H1 (cell line): Measurements from ENCODE around the gene PRPF6. TPM values are rescaled to one million over a fixed set of nuclear protein-coding genes. Genes with fewer than 3 reads are reported as not detected.

Experiments used
- CTCF ChIA-PET: fragments of 300-600 bp; sonication (Branson Sonifier 250); formaldehyde crosslinking; loops from one replicate; lab custom pipeline; 2021; ENCODE audit not compliant: partially characterized antibody; lab: Charles Lee
- POLR2A ChIA-PET: fragments of 300-600 bp; sonication (Branson Sonifier 250); formaldehyde crosslinking; loops from one replicate; lab custom pipeline; 2021; ENCODE audit warnings: inconsistent platforms; ENCODE audit not compliant: partially characterized antibody; lab: Charles Lee
- DNase-seq, 2 experiments: peaks; one replicate each; pipeline versions ENCODE4 v3.0.0 to v3.0.0-alpha.2; 2010 to 2022; ENCODE audit warnings: low spot score in 2 of 2, low read depth in 1 of 2, mixed read lengths in 1 of 2
- FAIRE-seq: peaks from 2 replicates; lab custom pipeline; 2011; peaks lifted over from hg19 to GRCh38; lab: Jason Lieb, UNC
- H2AFZ ChIP-seq: 2 replicates; pipeline ENCODE4 v1.8.1; 2012; ENCODE audit warnings: low read length, inconsistent platforms
- H2AK5ac ChIP-seq: 2 replicates; pipeline ENCODE4 v1.6.1; 2013; ENCODE audit warnings: low read depth, low read length
- H2BK120ac ChIP-seq: replicated peaks from 2 replicates; pipeline ENCODE3; 2013; ENCODE audit warnings: low read depth, low read length, inconsistent platforms
- H2BK12ac ChIP-seq: 2 replicates; pipeline ENCODE4 v1.6.1; 2013; ENCODE audit warnings: low read depth, low read length
- H2BK15ac ChIP-seq: 2 replicates; pipeline ENCODE4 v1.6.1; 2013; ENCODE audit warnings: low read length
- H2BK20ac ChIP-seq: 2 replicates; pipeline ENCODE4 v1.6.1; 2013; ENCODE audit warnings: low read length
- H2BK5ac ChIP-seq: 2 replicates; pipeline ENCODE4 v1.6.1; 2013; ENCODE audit warnings: low read depth, low read length
- H3K14ac ChIP-seq: 2 replicates; pipeline ENCODE4 v1.6.1; 2013; ENCODE audit warnings: inconsistent platforms; ENCODE audit not compliant: insufficient read length
- H3K18ac ChIP-seq: 2 replicates; pipeline ENCODE4 v1.6.1; 2013; ENCODE audit warnings: low read length; ENCODE audit errors: extremely low read depth
- H3K23ac ChIP-seq: 2 replicates; pipeline ENCODE4 v1.6.1; 2013; ENCODE audit warnings: inconsistent platforms; ENCODE audit not compliant: insufficient read length
- H3K23me2 ChIP-seq: 2 replicates; pipeline ENCODE4 v1.6.1; 2013; ENCODE audit warnings: low read depth, low read length
- H3K27ac ChIP-seq: 2 replicates; pipeline ENCODE4 v1.6.1; 2011; ENCODE audit warnings: low read depth, low read length, inconsistent platforms
- H3K27me3 ChIP-seq, 4 experiments: replicated peaks in 1 of 4; 1 replicate in 1 of 4; 2 replicates in 3 of 4; pipeline versions ENCODE4 v1.6.1 to v1.8.1; 2011 to 2013; ENCODE audit warnings: low read length in 3 of 4, mild to moderate bottlenecking in 3 of 4, inconsistent platforms in 2 of 4, mixed read lengths in 2 of 4, moderate library complexity in 1 of 4; ENCODE audit not compliant: control insufficient read depth in 3 of 4, insufficient read depth in 3 of 4; ENCODE audit errors: extremely low read depth in 1 of 4
- H3K36me3 ChIP-seq, 4 experiments: 2 replicates each; pipeline versions ENCODE4 v1.6.1 to v1.8.1; 2011 to 2013; ENCODE audit warnings: mild to moderate bottlenecking in 4 of 4, low read length in 3 of 4, moderate library complexity in 2 of 4, control low read depth in 1 of 4, inconsistent platforms in 1 of 4; ENCODE audit not compliant: insufficient read depth in 4 of 4, control insufficient read depth in 2 of 4
- H3K4ac ChIP-seq: replicated peaks from 2 replicates; pipeline ENCODE3; 2013; ENCODE audit warnings: low read length, low read depth, mixed read lengths, inconsistent platforms; ENCODE audit not compliant: insufficient read length
- H3K4me1 ChIP-seq, 4 experiments: replicated peaks in 1 of 4; 1 replicate in 1 of 4; 2 replicates in 3 of 4; pipeline versions ENCODE4 v1.6.1 to v1.8.1; 2011 to 2013; ENCODE audit warnings: low read length in 3 of 4, inconsistent platforms in 2 of 4, mixed read lengths in 1 of 4; ENCODE audit not compliant: insufficient read depth in 4 of 4, control insufficient read depth in 3 of 4
- H3K4me2 ChIP-seq, 2 experiments: 2 replicates each; pipeline versions ENCODE4 v1.6.1 to v1.8.1; 2011 to 2013; ENCODE audit warnings: low read depth in 2 of 2, low read length in 2 of 2, control low read depth in 1 of 2, inconsistent platforms in 1 of 2, mild to moderate bottlenecking in 1 of 2; ENCODE audit not compliant: insufficient read depth in 1 of 2
- H3K4me3 ChIP-seq, 4 experiments: fragments of 200-600, 300-600 bp in 1 of 4; sonication (generic), shearing (Covaris generic), sonication (Bioruptor Twin) in 1 of 4; 2 replicates each; pipeline versions ENCODE4 v1.5.1 to v1.8.1; 2011 to 2016; ENCODE audit warnings: low read length in 4 of 4, low read depth in 3 of 4, control low read depth in 2 of 4, inconsistent platforms in 2 of 4, mild to moderate bottlenecking in 2 of 4, mixed read lengths in 1 of 4, moderate library complexity in 1 of 4; ENCODE audit not compliant: insufficient read depth in 2 of 4; ENCODE audit errors: extremely low read depth in 1 of 4
- H3K56ac ChIP-seq: replicated peaks from 2 replicates; pipeline ENCODE3; 2013; ENCODE audit warnings: low read depth, mild to moderate bottlenecking, mixed read lengths, low read length, inconsistent platforms; ENCODE audit not compliant: insufficient read length
- H3K79me1 ChIP-seq: 2 replicates; pipeline ENCODE4 v1.6.1; 2013; ENCODE audit warnings: low read depth, low read length, control low read depth
- H3K79me2 ChIP-seq, 2 experiments: 2 replicates each; pipeline versions ENCODE4 v1.6.1 to v1.8.1; 2012 to 2013; ENCODE audit warnings: low read length in 2 of 2, mild to moderate bottlenecking in 2 of 2, inconsistent platforms in 1 of 2; ENCODE audit not compliant: insufficient read depth in 2 of 2, control insufficient read depth in 1 of 2
- H3K9ac ChIP-seq, 4 experiments: replicated peaks in 1 of 4; 1 replicate in 1 of 4; 2 replicates in 3 of 4; pipeline versions ENCODE4 v1.6.1 to v1.8.1; 2011 to 2013; ENCODE audit warnings: low read depth in 3 of 4, low read length in 3 of 4, control low read depth in 2 of 4, mild to moderate bottlenecking in 2 of 4, moderate library complexity in 2 of 4, inconsistent platforms in 1 of 4; ENCODE audit errors: extremely low read depth in 1 of 4
- H3K9me3 ChIP-seq, 2 experiments: 2 replicates each; pipeline versions ENCODE4 v1.6.1 to v1.8.1; 2012 to 2013; ENCODE audit warnings: mild to moderate bottlenecking in 2 of 2, moderate library complexity in 2 of 2, control low read depth in 1 of 2, inconsistent platforms in 1 of 2, low read depth in 1 of 2, low read length in 1 of 2, mixed read lengths in 1 of 2; ENCODE audit not compliant: insufficient read depth in 2 of 2
- H4K20me1 ChIP-seq, 2 experiments: replicated peaks in 1 of 2; 2 replicates each; pipeline versions ENCODE3 to v1.8.1; 2011 to 2013; ENCODE audit warnings: inconsistent platforms in 2 of 2, low read length in 2 of 2, mild to moderate bottlenecking in 1 of 2; ENCODE audit not compliant: insufficient read depth in 2 of 2, control insufficient read depth in 1 of 2
- H4K5ac ChIP-seq: 2 replicates; pipeline ENCODE4 v1.6.1; 2013; ENCODE audit warnings: low read length, low read depth, mixed read lengths, inconsistent platforms; ENCODE audit not compliant: insufficient read length
- H4K8ac ChIP-seq: 2 replicates; pipeline ENCODE4 v1.8.0; 2013; ENCODE audit warnings: mild to moderate bottlenecking, moderate library complexity, low read length, inconsistent platforms; ENCODE audit not compliant: insufficient read depth; ENCODE audit errors: extremely low read depth
- H4K91ac ChIP-seq: replicated peaks from 2 replicates; pipeline ENCODE3; 2013; ENCODE audit warnings: low read length, mixed read lengths, inconsistent platforms; ENCODE audit not compliant: insufficient read length
- BACH1 ChIP-seq: IDR thresholded peaks from 2 replicates; pipeline ENCODE4 v1.6.1; 2012; ENCODE audit warnings: low read length, improper control_type of control experiment
- CEBPB ChIP-seq: IDR thresholded peaks from 2 replicates; pipeline ENCODE4 v1.6.1; 2012; ENCODE audit warnings: low read depth, low read length
- CTCF ChIP-seq, 3 experiments: IDR thresholded peaks; 1 replicate in 2 of 3; 2 replicates in 1 of 3; pipeline versions ENCODE4 v1.5.1 to v1.6.1; 2011; ENCODE audit warnings: low read length in 3 of 3, mild to moderate bottlenecking in 3 of 3, inconsistent platforms in 2 of 3, low read depth in 1 of 3, moderate library complexity in 1 of 3; ENCODE audit not compliant: insufficient read depth in 1 of 3; ENCODE audit errors: control extremely low read depth in 1 of 3
- EGR1 ChIP-seq: IDR thresholded peaks from 2 replicates; pipeline ENCODE4 v1.6.1; 2011; ENCODE audit warnings: low read depth, low read length, borderline replicate concordance
- HDAC2 ChIP-seq, 2 experiments: fragments of 300-600 bp in 1 of 2; sonication (generic) in 1 of 2; IDR thresholded peaks; 2 replicates each; pipeline ENCODE4 v1.6.1; 2011 to 2012; ENCODE audit warnings: low read depth in 2 of 2, low read length in 2 of 2, mild to moderate bottlenecking in 2 of 2, moderate library complexity in 2 of 2, borderline replicate concordance in 1 of 2, inconsistent platforms in 1 of 2
- RNF2 ChIP-seq: fragments of 200-900, 300-1000 bp; sonication (generic); IDR thresholded peaks from 2 replicates; pipeline ENCODE4 v1.7.1; 2016; ENCODE audit warnings: borderline replicate concordance, low read depth, mild to moderate bottlenecking, antibody characterized with exemption, low read length; ENCODE audit not compliant: poor library complexity, severe bottlenecking; ENCODE audit errors: missing control alignments
- SAP30 ChIP-seq: fragments of 300-600 bp; sonication (generic); IDR thresholded peaks from 2 replicates; pipeline ENCODE4 v1.7.1; 2012; ENCODE audit warnings: low read length, moderate library complexity, mild to moderate bottlenecking, inconsistent platforms; ENCODE audit not compliant: insufficient read depth, insufficient replicate concordance
- SP4 ChIP-seq: IDR thresholded peaks from 2 replicates; pipeline ENCODE4 v1.6.1; 2012; ENCODE audit warnings: low read length, inconsistent platforms
- SUZ12 ChIP-seq: fragments of 200-600 bp; sonication (generic); IDR thresholded peaks from 2 replicates; pipeline ENCODE4 v1.6.1; 2012; ENCODE audit warnings: mild to moderate bottlenecking, inconsistent platforms, low read length, moderate library complexity, mixed read lengths
- WGBS, 2 experiments: shearing (Covaris generic) in 1 of 2; methylation state at CpG; one replicate each; pipeline versions ENCODE4 v1.1.6 to v1.1.7; 2013 to 2015; ENCODE audit warnings: low lambda C conversion rate in 2 of 2, mixed read lengths in 2 of 2, inconsistent platforms in 1 of 2, low coverage in 1 of 2, missing lambda C conversion rate in 1 of 2; ENCODE audit not compliant: insufficient replicate concordance in 2 of 2, insufficient coverage in 1 of 2, insufficient read length in 1 of 2; ENCODE audit errors: extremely low coverage in 1 of 2, missing lambda C conversion rate in 1 of 2; 5-methylcytosine and 5-hydroxymethylcytosine counted together
- polyA plus RNA-seq, 7 experiments: library from polyadenylated mRNA; depleted of rRNA in 3 of 7; stranded (reverse) in 5 of 7; unstranded in 2 of 7; fragments of >200 nt in 5 of 7; fragments of 200-250 nt in 2 of 7; gene quantifications; 1 replicate in 5 of 7; 2 replicates in 1 of 7; 4 replicates in 1 of 7; pipeline versions ENCODE4 v1.2.1 to v1.2.3, GENCODE V29; 2011 to 2013; ENCODE audit warnings: missing spikeins in 2 of 7, mixed read lengths in 2 of 7
- total RNA-seq: library from RNA; stranded (reverse); fragmentation: NEBNext Ultra II Directional; extraction: Animal tissue kit (Norgen Biotek cat#: 25700); gene quantifications from 2 replicates; pipeline ENCODE4 v1.2.1, GENCODE V29; 2021

Gene PRPF6
- total and polyA plus RNA-seq, 2 of the 8 experiments (the other 6 are each of a cell fraction or from before 2014, with no cell fraction given), result 27.9 to 76.9 TPM

GRCh38 chr20:63963784-63964301, 17.1 kb upstream of the PRPF6 start:
- Histone ChIP-seq H3K4me1 (peaks cover 0 to 14% (median 9%) of the 10 kb centered on the region in 4 experiments; a peak in 6 of 7 replicates), H3K56ac (no peak overlapping the region), H2BK5ac (no peak overlapping the region), H3K79me2 (no peaks in the 10 kb centered on the region; a peak in 1 of 4 replicates), H3K27me3 (no peaks in the 10 kb centered on the region), H2BK20ac (no peak overlapping the region), H3K4me2 (no peak overlapping the region), H3K4ac (no peak overlapping the region), H3K23me2 (peaks cover 1% of the 10 kb centered on the region; the same call in 1 of the 2 replicates), H3K27ac (no peak overlapping the region), H3K36me3 (peaks cover 22 to 68% (median 51%) of the 10 kb centered on the region in 4 experiments), H3K14ac (no peak overlapping the region), H2BK15ac (no peak overlapping the region), H3K79me1 (peaks cover 4% of the 10 kb centered on the region), H4K8ac (no peak overlapping the region), H3K18ac (no peak overlapping the region), H3K23ac (no peak overlapping the region), H2AK5ac (no peak overlapping the region), H2BK12ac (no peak overlapping the region), H3K9me3 (peaks cover 42 to 53% of the 10 kb centered on the region in 2 experiments), H2BK120ac (no peak overlapping the region), H4K20me1 (peaks cover 0 to 2% of the 10 kb centered on the region in 2 experiments), H3K4me3 (0 out of 8 replicates have a peak overlapping the region, but pooled peaks of 1 of the 4 experiments have one; percentile 3), H3K9ac (no peak overlapping the region), H4K5ac (no peak overlapping the region), H4K91ac (no peak overlapping the region), H2AFZ (no peak overlapping the region)
- FAIRE-seq (no peak), DNase-seq (no peak)
- TF ChIP-seq SUZ12 (no peak), BACH1 (no peak), SAP30 (no peak), SP4 (no peak), EGR1 (no peak), RNF2 (no peak), HDAC2 (IDR thresholded peaks at IDR 0.05; ENCODE audit: borderline replicate concordance in 1 of 2, low read depth in 2 of 2, low read length in 2 of 2) (no peak), CTCF (IDR thresholded peaks at IDR 0.05; ENCODE audit: control extremely low read depth in 1 of 3, insufficient read depth in 1 of 3, low read depth in 1 of 3, low read length in 3 of 3) (no peak), CEBPB (no peak)
- 94% methylated on average over 13 of the region's 16 CpGs; no CpG with 5 or more reads in 1 of the 2 experiments for WGBS, 2 experiments
- POLR2A ChIA-PET, result interaction anchor here (0.7 to 0.8 kb wide), 2 partner anchors 12 to 116 kb away, joined by 3 read pairs; no protein-coding TSS in a partner anchor
- CTCF ChIA-PET, result interaction anchor here (0.8 kb wide), 2 partner anchors 17 to 54 kb away, joined by 3 read pairs; no protein-coding TSS in a partner anchor
